HAP-1 (cell line): ENCODE data around the gene KBTBD4.
"Not testable (repeated sequence)": the region's sequence is repeated elsewhere in the genome, so short reads cannot be mapped to it uniquely, and the experiment has no call there.

ENCODE experiments used
- DNase-seq, 2 experiments: peaks; one replicate each; pipeline ENCODE4 v3.0.0-alpha.2; 2016 to 2020; ENCODE audit warnings: low spot score in 2 of 2
- H3K27me3 ChIP-seq: fragments of 250-450 bp; sonication (Bioruptor Pico); 2 replicates; pipeline ENCODE4 v1.5.1; 2020; ENCODE audit warnings: low read depth, mild to moderate bottlenecking, moderate library complexity
- H3K36me3 ChIP-seq: fragments of 250-450 bp; sonication (Bioruptor Pico); replicated peaks from 2 replicates; pipeline ENCODE4 v1.5.1; 2020; ENCODE audit warnings: mild to moderate bottlenecking
- H3K4me1 ChIP-seq: fragments of 250-450 bp; sonication (Bioruptor Pico); 2 replicates; pipeline ENCODE4 v1.5.1; 2020; ENCODE audit warnings: mild to moderate bottlenecking
- H3K4me3 ChIP-seq: fragments of 250-450 bp; sonication (Bioruptor Pico); 2 replicates; pipeline ENCODE4 v1.5.1; 2020; ENCODE audit warnings: mild to moderate bottlenecking, moderate library complexity
- H3K9me3 ChIP-seq: fragments of 250-450 bp; sonication (Bioruptor Pico); 2 replicates; pipeline ENCODE4 v1.5.1; 2020; ENCODE audit warnings: mild to moderate bottlenecking, moderate library complexity
- in situ Hi-C: fragments of 300-500 bp; cut with MboI; formaldehyde crosslinking; loops from 3 replicates; pipeline ENCODE4 v1.14.3; 2020; ENCODE audit warnings: low sequenced_read_pairs, inconsistent platforms, mixed read lengths

Gene KBTBD4

GRCh38 chr11:47586098-47586855 is 7.5 kb upstream of the KBTBD4 start, which contains the start of gene FAM180B:
Gene FAM180B (plus strand): TSS chr11:47586678. CDS start chr11:47586769, 91 bp downstream.
- Histone ChIP-seq H3K36me3 (peaks cover 30% of the 10 kb centered on the region), H3K4me1 (no peaks in the 10 kb centered on the region), H3K4me3 (no peak within 1 kb of the TSS), H3K9me3 (no peaks in the 10 kb centered on the region), H3K27me3 (no peaks in the 10 kb centered on the region)
- DNase-seq = no peak
- in situ Hi-C loops = no loop called here

DNA sequence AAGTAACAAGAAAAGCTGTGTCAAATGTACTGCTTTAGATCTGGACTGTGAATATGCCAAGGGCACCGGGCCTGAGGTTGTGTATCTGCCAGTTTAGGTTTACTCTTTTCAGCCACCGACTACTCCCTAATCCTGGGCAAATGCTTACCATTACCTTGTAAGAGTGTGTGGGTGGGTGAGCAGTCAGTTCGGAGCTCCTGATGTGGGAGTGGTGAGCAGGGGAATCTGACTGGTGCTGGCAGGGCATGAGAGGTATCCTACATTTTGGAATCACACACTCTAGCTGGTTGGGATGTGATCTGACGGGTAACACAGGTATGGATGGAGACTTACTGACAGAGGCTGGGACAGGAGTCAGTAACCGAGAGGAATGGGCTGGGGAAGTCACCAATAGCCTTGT is 5.1 kb upstream of the KBTBD4 start:
- H3K4me1 ChIP-seq = no peaks in the 10 kb centered on the region
- no peak overlapping the region for H3K4me3 ChIP-seq
- no peaks in the 10 kb centered on the region for H3K9me3 ChIP-seq
- DNase-seq = no peak
- peaks cover 43% of the 10 kb centered on the region for H3K36me3 ChIP-seq
- in situ Hi-C loops = no loop called here
- H3K27me3 ChIP-seq = no peaks in the 10 kb centered on the region

GRCh38 chr11:47577460-47578041 is 1.2 kb downstream of the KBTBD4 start:
- DNase-seq = no peak
- no peaks in the 10 kb centered on the region for H3K9me3 ChIP-seq
- H3K27me3 ChIP-seq = no peaks in the 10 kb centered on the region
- in situ Hi-C loops = no loop called here
- no peaks in the 10 kb centered on the region; the same call in 1 of the 2 replicates for H3K4me1 ChIP-seq
- H3K4me3 ChIP-seq = no peak overlapping the region; the same call in 1 of the 2 replicates
- H3K36me3 ChIP-seq = peaks cover 60% of the 10 kb centered on the region

DNA sequence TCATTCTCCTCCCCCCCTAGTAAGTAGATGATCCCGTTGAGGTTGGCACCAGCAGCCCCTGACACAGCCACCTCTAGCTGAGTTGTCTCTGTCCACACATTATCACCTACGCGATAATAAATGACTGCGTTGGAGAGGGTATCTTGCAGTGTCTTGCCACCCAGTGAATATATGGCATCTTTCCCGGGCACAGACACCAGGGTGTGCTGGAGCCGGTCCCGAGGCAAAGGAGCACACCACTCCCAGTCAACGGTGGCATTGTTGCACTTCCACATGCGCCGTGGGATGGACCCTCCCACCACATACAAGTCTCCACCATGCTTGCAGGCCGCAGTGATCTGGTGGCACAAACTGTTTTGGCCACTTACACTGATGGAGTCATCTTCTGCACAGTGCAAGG is 5.4 kb downstream of the KBTBD4 start:
- Histone ChIP-seq H3K9me3 (no peaks in the 10 kb centered on the region), H3K27me3 (no peaks in the 10 kb centered on the region), H3K36me3 (peaks cover 70% of the 10 kb centered on the region), H3K4me3 (no peak overlapping the region), H3K4me1 (peaks cover 8% of the 10 kb centered on the region)
- DNase-seq = no peak
- in situ Hi-C loops = no loop called here

- no peak for DNase-seq
- no peaks in the 10 kb centered on the region for H3K9me3 ChIP-seq
- H3K4me1 ChIP-seq = peaks cover 8% of the 10 kb centered on the region
- in situ Hi-C loops = no loop called here
- no peak overlapping the region for H3K4me3 ChIP-seq
- peaks cover 72% of the 10 kb centered on the region for H3K36me3 ChIP-seq
- no peaks in the 10 kb centered on the region for H3K27me3 ChIP-seq
Measured at GRCh38 chr11:47572715-47573255, 6.0 kb downstream of the KBTBD4 start.

- Histone ChIP-seq H3K9me3 (no peaks in the 10 kb centered on the region), H3K4me3 (no peak overlapping the region), H3K36me3 (peaks cover 69% of the 10 kb centered on the region), H3K4me1 (peaks cover 8% of the 10 kb centered on the region), H3K27me3 (no peaks in the 10 kb centered on the region)
- DNase-seq = no peak
- in situ Hi-C loops = no loop called here
Measured at GRCh38 chr11:47571895-47572294, 6.9 kb downstream of the KBTBD4 start.

DNA sequence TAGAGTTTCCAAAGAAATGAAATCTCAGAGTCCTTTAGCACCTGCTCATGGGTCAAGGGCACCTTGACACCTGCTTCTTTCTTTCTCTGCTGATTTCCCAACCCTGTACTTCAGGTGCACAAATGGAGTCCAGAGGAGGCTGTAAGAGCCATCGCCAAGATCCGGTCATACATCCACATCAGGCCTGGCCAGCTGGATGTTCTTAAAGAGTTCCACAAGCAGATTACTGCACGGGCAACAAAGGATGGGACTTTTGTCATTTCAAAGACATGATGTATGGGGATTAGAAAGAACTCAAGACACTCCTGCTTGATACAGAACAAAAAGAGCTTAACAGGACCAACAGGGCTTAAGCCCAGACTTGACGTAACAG is 7.4 kb downstream of the KBTBD4 start:
- peaks cover 12% of the 10 kb centered on the region for H3K4me1 ChIP-seq
- DNase-seq = peak in 1 of 2 experiments; percentile 31
- no peaks in the 10 kb centered on the region for H3K9me3 ChIP-seq
- H3K4me3 ChIP-seq = no peak overlapping the region
- no peaks in the 10 kb centered on the region for H3K27me3 ChIP-seq
- in situ Hi-C loops = no loop called here
- H3K36me3 ChIP-seq = peaks cover 65% of the 10 kb centered on the region

DNA sequence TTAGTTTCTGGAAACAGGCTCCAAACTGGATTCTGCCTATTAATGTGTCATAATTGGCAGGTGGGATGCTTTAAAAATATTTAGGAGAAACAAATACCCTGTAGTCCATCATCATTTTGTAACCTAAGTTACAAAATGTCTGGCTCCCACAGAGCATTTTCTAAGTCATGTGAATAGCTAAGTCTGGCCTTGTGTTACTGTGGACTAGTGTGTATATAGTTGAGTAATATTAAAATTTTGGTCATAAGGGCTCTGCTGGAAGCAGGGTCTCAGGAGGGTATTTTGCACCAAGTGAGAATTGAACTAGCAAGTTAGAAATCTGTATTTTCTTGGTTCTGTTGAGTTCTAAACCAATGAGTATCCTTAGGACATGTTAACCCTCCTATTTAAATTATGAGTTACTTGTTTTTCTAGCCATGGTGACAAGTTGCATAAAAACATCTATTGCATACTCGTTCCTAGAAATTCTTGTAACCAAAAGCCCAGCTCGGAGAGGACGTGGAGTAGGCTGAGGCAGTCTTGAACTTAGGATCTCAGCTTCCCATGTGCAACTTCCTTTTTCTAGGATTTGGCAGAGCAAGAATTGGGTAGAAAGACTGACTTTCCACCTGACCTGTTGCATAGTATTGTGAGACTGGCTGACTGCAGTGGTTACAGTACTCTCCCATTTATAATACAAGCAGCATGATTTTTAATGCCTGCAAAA is 8.0 kb downstream of the KBTBD4 start:
- in situ Hi-C loops = no loop called here
- H3K4me3 ChIP-seq = no peak overlapping the region
- DNase-seq = no peak
- H3K9me3 ChIP-seq = no peaks in the 10 kb centered on the region
- peaks cover 12% of the 10 kb centered on the region for H3K4me1 ChIP-seq
- no peaks in the 10 kb centered on the region for H3K27me3 ChIP-seq
- peaks cover 66% of the 10 kb centered on the region for H3K36me3 ChIP-seq

DNA sequence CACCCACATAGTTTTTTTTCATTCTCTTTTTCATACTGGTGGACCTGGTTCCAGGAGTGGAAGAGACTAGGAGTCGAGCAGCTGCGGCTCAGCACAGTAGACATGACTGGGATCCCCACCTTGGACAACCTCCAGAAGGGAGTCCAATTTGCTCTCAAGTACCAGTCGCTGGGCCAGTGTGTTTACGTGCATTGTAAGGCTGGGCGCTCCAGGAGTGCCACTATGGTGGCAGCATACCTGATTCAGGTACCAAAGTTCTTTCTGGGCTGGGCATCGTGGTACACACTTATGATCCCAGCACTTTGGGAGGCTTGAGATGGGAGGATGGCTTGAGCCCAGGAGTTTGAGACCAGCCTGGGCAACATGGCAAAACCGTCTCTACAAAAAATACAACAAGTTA is 9.1 kb downstream of the KBTBD4 start:
- H3K36me3 ChIP-seq = peaks cover 61% of the 10 kb centered on the region
- no peaks in the 10 kb centered on the region for H3K9me3 ChIP-seq
- no peaks in the 10 kb centered on the region for H3K27me3 ChIP-seq
- no peak overlapping the region for H3K4me3 ChIP-seq
- DNase-seq = no peak
- H3K4me1 ChIP-seq = peaks cover 18% of the 10 kb centered on the region
- in situ Hi-C loops = no loop called here

DNA sequence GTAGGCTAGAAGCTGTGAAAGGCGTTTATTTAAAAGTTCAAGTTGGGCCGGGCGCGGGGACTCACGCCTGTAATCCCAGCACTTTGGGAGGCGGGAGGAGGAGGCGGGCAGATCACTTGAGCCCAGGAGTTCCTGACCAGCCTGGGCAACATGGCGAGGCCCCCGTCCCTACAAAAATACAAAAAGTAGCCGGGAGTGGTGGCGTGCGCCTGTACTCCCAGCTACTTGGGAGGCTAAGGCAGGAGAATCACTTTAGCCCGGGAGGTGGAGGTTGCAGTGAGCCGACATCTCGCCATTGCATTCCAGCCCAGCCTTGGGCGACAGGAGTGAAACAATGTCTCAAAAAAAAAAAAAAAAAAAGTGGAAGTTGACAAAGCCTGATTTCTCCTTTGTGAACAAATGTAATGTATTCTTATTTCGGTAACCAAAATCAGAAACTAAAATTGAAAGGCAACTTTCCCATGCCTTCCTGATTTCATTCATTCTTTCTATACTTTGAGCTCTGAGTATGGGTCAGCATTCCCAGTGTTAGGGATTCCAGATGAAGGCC is 12.5 kb downstream of the KBTBD4 start:
- in situ Hi-C loops = no loop called here
- DNase-seq = peak in 1 of 2 experiments; percentile 48

GRCh38 chr11:47565340-47566148 is 13.2 kb downstream of the KBTBD4 start, which contains the start of gene PTPMT1:
Gene PTPMT1 (plus strand): TSS chr11:47565599. CDS start chr11:47565623, 24 bp downstream.
- Histone ChIP-seq H3K36me3 (peaks cover 20% of the 10 kb centered on the region), H3K4me1 (peaks cover 11% of the 10 kb centered on the region), H3K4me3 (peak within 1 kb of the TSS; percentile 78), H3K9me3 (no peaks in the 10 kb centered on the region), H3K27me3 (no peaks in the 10 kb centered on the region)
- peak; percentile 65 to 88 for DNase-seq
- in situ Hi-C loops = no loop called here

More for the DNA sequence above, 12.5 kb downstream of the KBTBD4 start:
- Histone ChIP-seq H3K4me3 (peak overlapping the region; percentile 78), H3K4me1 (peaks cover 14% of the 10 kb centered on the region), H3K36me3 (peaks cover 27% of the 10 kb centered on the region), H3K27me3 (no peaks in the 10 kb centered on the region), H3K9me3 (no peaks in the 10 kb centered on the region)

GRCh38 chr11:47564933-47565339 is 13.8 kb downstream of the KBTBD4 start:
- in situ Hi-C loops = no loop called here
- no peaks in the 10 kb centered on the region for H3K27me3 ChIP-seq
- DNase-seq = no peak
- peaks cover 11% of the 10 kb centered on the region for H3K4me1 ChIP-seq
- H3K9me3 ChIP-seq = no peaks in the 10 kb centered on the region
- peaks cover 17% of the 10 kb centered on the region for H3K36me3 ChIP-seq
- peak overlapping the region; percentile 78 for H3K4me3 ChIP-seq

- in situ Hi-C loops = not testable (repeated sequence)
- Histone ChIP-seq H3K4me1 (peaks cover 11% of the 10 kb centered on the region), H3K36me3 (peaks cover 12% of the 10 kb centered on the region)
Measured at GRCh38 chr11:47564366-47564765, 14.4 kb downstream of the KBTBD4 start.

More at GRCh38 chr11:47564366-47564765, 14.4 kb downstream of the KBTBD4 start:
- H3K9me3 ChIP-seq, H3K27me3 ChIP-seq, DNase-seq, H3K4me3 ChIP-seq: not testable (repeated sequence)
